IMR-90 (cell line): ENCODE measurements around the gene CRYZL1. TPM values are rescaled to one million over a fixed set of nuclear protein-coding genes. Genes with fewer than 3 reads are reported as not detected.

Source experiments
- ATAC-seq: fragments of 200-7000 bp; cut with Tn5 transposase; 2 replicates; pipeline ENCODE4 v1.9.1; 2020; ENCODE audit warnings: low read depth, mild to moderate bottlenecking, moderate library complexity
- BruUV-seq: library from RNA; stranded (reverse); fragments of 400-500 nt; replicated peaks from 2 replicates; lab custom pipeline; 2021; lab: Mats Ljungman, UMichigan
- CTCF ChIA-PET: fragments of 300-600 bp; formaldehyde crosslinking; extraction: SDS; loops from one replicate; lab custom pipeline; 2021; ENCODE audit warnings: antibody characterized with exemption; lab: Yijun Ruan, JAX
- POLR2A ChIA-PET: fragments of 300-600 bp; sonication (Branson Sonifier 250); formaldehyde crosslinking; loops from one replicate; lab custom pipeline; 2022; ENCODE audit warnings: antibody characterized with exemption; ENCODE audit not compliant: unreplicated experiment; lab: Charles Lee
- DNase-seq: peaks from one replicate; pipeline ENCODE4 v3.0.0; 2013
- H2AFZ ChIP-seq: replicated peaks from 2 replicates; pipeline ENCODE3; 2013; ENCODE audit warnings: low read length, mild to moderate bottlenecking; ENCODE audit not compliant: poor library complexity
- H2AK5ac ChIP-seq: 2 replicates; pipeline ENCODE4 v1.6.1; 2013; ENCODE audit warnings: low read depth, low read length, inconsistent platforms
- H2AK9ac ChIP-seq: replicated peaks from 2 replicates; pipeline ENCODE3; 2013; ENCODE audit warnings: mild to moderate bottlenecking, low read depth, low read length, moderate library complexity; ENCODE audit not compliant: poor library complexity
- H2BK120ac ChIP-seq: 2 replicates; pipeline ENCODE4 v1.6.1; 2013; ENCODE audit warnings: low read depth, low read length, inconsistent platforms
- H2BK15ac ChIP-seq: 3 replicates; pipeline ENCODE4 v1.6.1; 2013; ENCODE audit warnings: low read depth, low read length, inconsistent platforms
- H2BK20ac ChIP-seq: 2 replicates; pipeline ENCODE4 v1.6.1; 2013; ENCODE audit warnings: low read depth, mild to moderate bottlenecking, inconsistent platforms, low read length, moderate library complexity
- H2BK5ac ChIP-seq: 2 replicates; pipeline ENCODE4 v1.6.1; 2013; ENCODE audit warnings: mild to moderate bottlenecking, low read depth, low read length, inconsistent platforms; ENCODE audit not compliant: poor library complexity, severe bottlenecking
- H3K14ac ChIP-seq: replicated peaks from 2 replicates; pipeline ENCODE4 v1.6.1; 2013; ENCODE audit warnings: low read depth, low read length, inconsistent platforms
- H3K18ac ChIP-seq: 2 replicates; pipeline ENCODE4 v1.6.1; 2013; ENCODE audit warnings: low read depth, low read length, control low read depth
- H3K23ac ChIP-seq: 2 replicates; pipeline ENCODE4 v1.6.1; 2013; ENCODE audit warnings: low read depth, low read length, inconsistent platforms
- H3K27ac ChIP-seq: 2 replicates; pipeline ENCODE4 v1.5.1; 2013; ENCODE audit warnings: mild to moderate bottlenecking, control low read depth, low read length; ENCODE audit not compliant: insufficient read depth
- H3K27me3 ChIP-seq: 2 replicates; pipeline ENCODE4 v1.6.1; 2013; ENCODE audit warnings: low read length; ENCODE audit not compliant: control insufficient read depth, insufficient read depth
- H3K36me3 ChIP-seq: 2 replicates; pipeline ENCODE4 v1.6.1; 2013; ENCODE audit warnings: low read length, mixed read lengths; ENCODE audit not compliant: control insufficient read depth, insufficient read depth
- H3K4ac ChIP-seq: 2 replicates; pipeline ENCODE4 v1.6.1; 2013; ENCODE audit warnings: low read depth, low read length, inconsistent platforms
- H3K4me1 ChIP-seq: 2 replicates; pipeline ENCODE4 v1.6.1; 2013; ENCODE audit warnings: low read length, mixed read lengths; ENCODE audit not compliant: control insufficient read depth, insufficient read depth
- H3K4me2 ChIP-seq: 2 replicates; pipeline ENCODE4 v1.6.1; 2013; ENCODE audit warnings: low read depth, mild to moderate bottlenecking, control low read depth, low read length, moderate library complexity
- H3K4me3 ChIP-seq: 2 replicates; pipeline ENCODE4 v1.5.1; 2013; ENCODE audit warnings: low read depth, mild to moderate bottlenecking, control low read depth, low read length, moderate library complexity; ENCODE audit not compliant: insufficient read depth
- H3K56ac ChIP-seq: 2 replicates; pipeline ENCODE4 v1.6.1; 2013; ENCODE audit warnings: low read length, inconsistent platforms; ENCODE audit not compliant: insufficient read depth; ENCODE audit errors: extremely low read depth
- H3K79me1 ChIP-seq, 2 experiments: 2 replicates each; pipeline ENCODE4 v1.6.1; 2013; ENCODE audit warnings: low read length in 2 of 2, inconsistent platforms in 1 of 2, low read depth in 1 of 2
- H3K9ac ChIP-seq: 2 replicates; pipeline ENCODE4 v1.6.1; 2013; ENCODE audit warnings: low read depth, low read length, control low read depth
- H3K9me1 ChIP-seq: 2 replicates; pipeline ENCODE4 v1.6.1; 2013; ENCODE audit warnings: low read length, inconsistent platforms; ENCODE audit not compliant: insufficient read depth
- H3K9me3 ChIP-seq: 2 replicates; pipeline ENCODE4 v1.6.1; 2013; ENCODE audit warnings: low read length; ENCODE audit not compliant: control insufficient read depth, insufficient read depth
- H4K20me1 ChIP-seq: 2 replicates; pipeline ENCODE4 v1.6.1; 2013; ENCODE audit warnings: low read length, inconsistent platforms; ENCODE audit not compliant: insufficient read depth
- H4K5ac ChIP-seq: 2 replicates; pipeline ENCODE4 v1.6.1; 2013; ENCODE audit warnings: mild to moderate bottlenecking, low read depth, low read length, control low read depth
- H4K8ac ChIP-seq, 2 experiments: 2 replicates each; pipeline ENCODE4 v1.6.1; 2013; ENCODE audit warnings: low read depth in 2 of 2, low read length in 2 of 2, control low read depth in 1 of 2, inconsistent platforms in 1 of 2
- H4K91ac ChIP-seq: 2 replicates; pipeline ENCODE4 v1.6.1; 2013; ENCODE audit warnings: low read depth, low read length, inconsistent platforms; ENCODE audit not compliant: insufficient read depth
- CHD1 ChIP-seq: IDR thresholded peaks from 2 replicates; pipeline ENCODE4 v1.6.1; 2012; ENCODE audit warnings: low read depth, low read length, improper control_type of control experiment
- FOS ChIP-seq: fragments of 150-350 bp; IDR thresholded peaks from 2 replicates; pipeline ENCODE4 v1.6.1; 2016; ENCODE audit warnings: low read depth, low read length
- POLR2A ChIP-seq: IDR thresholded peaks from 2 replicates; pipeline ENCODE4 v1.6.1; 2012; ENCODE audit warnings: mild to moderate bottlenecking, low read depth, low read length
- RAD21 ChIP-seq: IDR thresholded peaks from 2 replicates; pipeline ENCODE4 v1.6.1; 2012; ENCODE audit warnings: low read length, improper control_type of control experiment
- RFX5 ChIP-seq: IDR thresholded peaks from 2 replicates; pipeline ENCODE4 v1.8.0; 2012; ENCODE audit warnings: low read depth, mild to moderate bottlenecking, low read length, moderate library complexity
- WGBS, 2 experiments: methylation state at CpG; one replicate each; pipeline versions ENCODE4 v1.1.5 to v1.1.7; 2013; ENCODE audit warnings: missing lambda C conversion rate in 2 of 2; ENCODE audit not compliant: insufficient read length in 1 of 2; ENCODE audit errors: extremely low coverage in 2 of 2; 5-methylcytosine and 5-hydroxymethylcytosine counted together
- dilution Hi-C: fragments of 300-500 bp; cut with HindIII; formaldehyde crosslinking; loops from one replicate; pipeline ENCODE4 v1.14.3; 2018; ENCODE audit warnings: low sequenced_read_pairs; ENCODE audit not compliant: unreplicated experiment
- in situ Hi-C: fragments of 300-500 bp; cut with MboI; formaldehyde crosslinking; loops from 3 replicates; pipeline ENCODE4 v1.14.3; 2019; ENCODE audit warnings: low sequenced_read_pairs, inconsistent platforms, mixed read lengths
- intact Hi-C: fragments of 100-400 bp; cut with micrococcal nuclease; formaldehyde crosslinking; loops from 2 replicates; pipeline ENCODE4 v1.10.0; 2022
- polyA plus RNA-seq, 3 experiments: library from polyadenylated mRNA; depleted of rRNA; stranded (reverse); fragments of >200 nt; gene quantifications; 2 replicates each; pipeline ENCODE4 v1.2.3, GENCODE V29; 2012; ENCODE audit warnings: low replicate concordance in 1 of 3
- total RNA-seq: library from RNA; depleted of rRNA; stranded (reverse); fragments of >200 nt; gene quantifications from 2 replicates; pipeline ENCODE4 v1.2.3, GENCODE V29; 2012

Gene CRYZL1
- total and polyA plus RNA-seq, 2 of the 4 experiments (the other 2 are of a cell fraction) = 19.9 to 28.5 TPM

DNA sequence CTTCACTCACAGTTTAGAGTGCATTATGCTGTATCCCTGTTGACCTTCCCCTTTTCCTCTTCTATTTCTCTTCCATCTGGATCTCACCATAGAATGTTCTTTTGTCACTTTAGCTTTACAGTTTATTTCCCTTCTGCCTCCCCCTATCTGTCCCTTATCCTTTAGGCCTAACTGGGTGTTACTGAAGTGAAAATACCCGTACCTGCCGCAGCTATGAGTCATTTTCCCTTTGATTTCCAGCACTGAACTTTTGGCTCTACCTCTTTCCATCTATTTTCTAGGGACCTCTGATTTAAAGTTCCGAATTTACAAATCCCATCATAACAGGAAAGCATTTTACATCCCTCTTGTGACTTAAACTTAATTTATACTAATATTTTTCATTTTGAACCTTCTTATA lies 20.5 kb upstream of the CRYZL1 start:
- Histone ChIP-seq H3K56ac (no peak overlapping the region), H3K4me1 (peaks cover 5% of the 10 kb centered on the region), H4K20me1 (peaks cover 11% of the 10 kb centered on the region), H3K36me3 (no peaks in the 10 kb centered on the region; the same call in 1 of the 2 replicates), H3K4ac (no peak overlapping the region), H3K27ac (no peak overlapping the region), H2BK5ac (no peak overlapping the region), H3K9me1 (peaks cover 13% of the 10 kb centered on the region), H2AK5ac (no peak overlapping the region), H4K5ac (no peak overlapping the region), H3K4me3 (no peak overlapping the region), H3K14ac (no peak overlapping the region), H3K18ac (no peak overlapping the region), H4K91ac (no peak overlapping the region), H2AFZ (no peak overlapping the region), H3K23ac (no peak overlapping the region), H3K4me2 (no peak overlapping the region), H3K9ac (no peak overlapping the region), H2BK20ac (no peak overlapping the region), H4K8ac (no peak overlapping the region), H3K79me1 (peaks cover 47 to 79% of the 10 kb centered on the region in 2 experiments), H3K27me3 (no peaks in the 10 kb centered on the region), H2AK9ac (no peak overlapping the region), H2BK120ac (no peak overlapping the region), H3K9me3 (no peaks in the 10 kb centered on the region), H2BK15ac (no peak overlapping the region)
- 100% methylated on average over 1 of the region's 3 CpGs; no CpG with 5 or more reads in 1 of the 2 experiments for WGBS, 2 experiments
- ATAC-seq (no peak), DNase-seq (no peak)
- TF ChIP-seq RFX5 = no peak
- TF ChIP-seq FOS = no peak
- TF ChIP-seq RAD21 = no peak
- TF ChIP-seq POLR2A = no peak
- TF ChIP-seq CHD1 = no peak
- dilution Hi-C loops = no loop called here
- intact Hi-C loops = no loop called here
- POLR2A ChIA-PET = no interaction called here
- CTCF ChIA-PET = interaction anchor here (0.6 kb wide), 1 partner anchor 26 kb away, joined by 3 read pairs; no protein-coding TSS in a partner anchor
- in situ Hi-C loops = no loop called here
- no TSS peak for BruUV-seq
